ENCODE results near the gene CEP72.

Gene CEP72

GRCh38 chr5:666816-667498 is 54.8 kb downstream of the CEP72 start:
- TF ChIP-seq CTCF (IDR thresholded peaks at IDR 0.05), result no peak

- TF ChIP-seq CTCF (IDR thresholded peaks at IDR 0.05), result no peak
Observed at GRCh38 chr5:668283-668995, 56.3 kb downstream of the CEP72 start.

- TF ChIP-seq CTCF (IDR thresholded peaks at IDR 0.05), result peak; percentile 81
Observed at GRCh38 chr5:669111-669841, 57.1 kb downstream of the CEP72 start.

GRCh38 chr5:669842-670395 is 57.8 kb downstream of the CEP72 start:
- TF ChIP-seq CTCF (IDR thresholded peaks at IDR 0.05), result no peak

GRCh38 chr5:670396-671270 is 58.5 kb downstream of the CEP72 start:
- no peak for TF ChIP-seq CTCF (IDR thresholded peaks at IDR 0.05)

- TF ChIP-seq CTCF (IDR thresholded peaks at IDR 0.05), result peak; percentile 94
Observed at GRCh38 chr5:671459-672328, 59.6 kb downstream of the CEP72 start.
